HG03575 (cell line): Measurements from ENCODE around the gene CACNA1G.

ENCODE experiments used
- ATAC-seq: cut with Tn5 transposase; IDR thresholded peaks from one replicate; pipeline ENCODE4 v1.9.1; 2021; ENCODE audit not compliant: unreplicated experiment, insufficient number of reproducible peaks, low FRiP score; ENCODE audit errors: extremely low read depth

CACNA1G gene

GRCh38 chr17:50562242-50563091 lies 2.0 kb downstream of the CACNA1G start:
- ATAC-seq, result no peak

- ATAC-seq, result no peak
Measured at GRCh38 chr17:50563092-50563511, 2.6 kb downstream of the CACNA1G start.

- ATAC-seq, result no peak
Measured at GRCh38 chr17:50564916-50565315, 4.4 kb downstream of the CACNA1G start.

- no peak for ATAC-seq
Measured at GRCh38 chr17:50565402-50566350, 5.2 kb downstream of the CACNA1G start.

GRCh38 chr17:50566886-50567285 lies 6.4 kb downstream of the CACNA1G start:
- ATAC-seq, result no peak

- no peak for ATAC-seq
Measured at GRCh38 chr17:50568659-50569058, 8.1 kb downstream of the CACNA1G start.

- no peak for ATAC-seq
Measured at GRCh38 chr17:50569592-50569991, 9.1 kb downstream of the CACNA1G start.

GRCh38 chr17:50570032-50570431 lies 9.5 kb downstream of the CACNA1G start:
- ATAC-seq, result no peak

GRCh38 chr17:50570528-50570927 lies 10.0 kb downstream of the CACNA1G start:
- no peak for ATAC-seq

GRCh38 chr17:50571681-50572080 lies 11.2 kb downstream of the CACNA1G start:
- no peak for ATAC-seq

- no peak for ATAC-seq
Measured at GRCh38 chr17:50572541-50572940, 12.0 kb downstream of the CACNA1G start.

GRCh38 chr17:50573866-50574611 lies 13.5 kb downstream of the CACNA1G start:
- ATAC-seq, result no peak

- no peak for ATAC-seq
Measured at GRCh38 chr17:50575581-50576210, 15.2 kb downstream of the CACNA1G start.

- ATAC-seq, result no peak
Measured at GRCh38 chr17:50576864-50577263, 16.3 kb downstream of the CACNA1G start.

GRCh38 chr17:50577451-50577954 lies 17.0 kb downstream of the CACNA1G start:
- ATAC-seq, result no peak

GRCh38 chr17:50578173-50578572 lies 17.7 kb downstream of the CACNA1G start:
- ATAC-seq, result no peak

GRCh38 chr17:50579399-50579798 lies 18.9 kb downstream of the CACNA1G start:
- ATAC-seq, result no peak

- no peak for ATAC-seq
Measured at GRCh38 chr17:50580646-50581045, 20.1 kb downstream of the CACNA1G start.

- no peak for ATAC-seq
Measured at GRCh38 chr17:50581316-50581715, 20.8 kb downstream of the CACNA1G start.
